Activated CD8-positive, alpha-beta T cell treated with anti-CD3 and anti-CD28 coated beads for 36 hours (primary cell): Measurements from ENCODE around the gene DOCK4. TPM values are rescaled to one million over a fixed set of nuclear protein-coding genes. Genes with fewer than 3 reads are reported as not detected.

Source experiments
- ATAC-seq: fragments of 200-7000 bp; cut with Tn5 transposase; one replicate; pipeline ENCODE4 v1.10.0; 2021; ENCODE audit warnings: mild to moderate bottlenecking, moderate library complexity
- CTCF ChIA-PET: fragments of 350-600 bp; sonication (Branson Sonifier 250); formaldehyde crosslinking; loops from one replicate; lab custom pipeline; 2021; ENCODE audit warnings: antibody characterized with exemption; lab: Charles Lee
- POLR2A ChIA-PET: fragments of 350-600 bp; sonication (Branson Sonifier 250); formaldehyde crosslinking; loops from one replicate; lab custom pipeline; 2021; ENCODE audit warnings: antibody characterized with exemption; lab: Charles Lee
- DNase-seq: peaks from one replicate; pipeline ENCODE4 v3.0.0-alpha.2; 2020
- H3K27ac Mint-ChIP-seq: one replicate; pipeline ENCODE4 v1.8.0; 2021; ENCODE audit warnings: mild to moderate bottlenecking, mixed read lengths
- H3K27me3 Mint-ChIP-seq: one replicate; pipeline ENCODE4 v1.8.0; 2021; ENCODE audit warnings: mixed read lengths
- H3K36me3 Mint-ChIP-seq: one replicate; pipeline ENCODE4 v1.8.0; 2021; ENCODE audit warnings: low read depth, mixed read lengths
- H3K4me1 Mint-ChIP-seq: one replicate; pipeline ENCODE4 v1.8.0; 2021; ENCODE audit warnings: low read depth, mixed read lengths
- H3K4me3 Mint-ChIP-seq: one replicate; pipeline ENCODE4 v1.8.0; 2021; ENCODE audit warnings: mild to moderate bottlenecking, moderate library complexity, mixed read lengths
- H3K9me3 Mint-ChIP-seq: one replicate; pipeline ENCODE4 v1.8.0; 2021; ENCODE audit warnings: mixed read lengths
- intact Hi-C: fragments of 100-400 bp; cut with micrococcal nuclease; formaldehyde crosslinking; loops from one replicate; pipeline ENCODE4 v1.10.0; 2022
- total RNA-seq, 2 experiments: library from RNA; stranded (reverse); gene quantifications; one replicate each; pipeline ENCODE4 v1.2.3, GENCODE V29; 2021
- TF ChIP-seq, protein P1 (sequence below): fragments of 200-600 bp; IDR thresholded peaks from one replicate; pipeline ENCODE4 v1.8.0; 2022; ENCODE audit warnings: antibody characterized with exemption, mild to moderate bottlenecking

The DOCK4 gene
- total RNA-seq, 2 experiments from 2014 or later: 0.31 to 0.32 TPM

DNA sequence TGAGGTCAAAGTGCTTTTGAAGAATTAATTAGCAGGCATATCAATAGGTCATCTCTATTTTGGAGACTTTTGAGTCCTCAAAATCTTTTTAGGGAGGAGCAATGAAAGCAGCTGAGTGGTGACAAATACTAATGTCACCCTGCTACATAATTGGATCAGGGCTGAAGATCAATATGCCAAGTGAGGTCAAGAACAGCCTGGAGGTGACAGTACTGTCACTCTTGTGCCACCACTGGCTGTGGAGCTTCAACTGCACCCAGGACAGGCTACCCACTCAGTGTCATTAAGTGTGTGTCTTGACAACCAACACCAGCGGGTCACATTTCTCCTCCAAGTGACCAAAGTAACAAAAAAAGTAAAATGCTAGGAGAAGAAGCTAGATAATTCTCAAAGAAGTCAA, 167.8 kb downstream of the DOCK4 start:
- Mint-ChIP-seq H3K4me3 (no peak overlapping the region), H3K36me3 (no peaks in the 10 kb centered on the region), H3K27ac (no peak overlapping the region), H3K27me3 (no peaks in the 10 kb centered on the region), H3K4me1 (no peaks in the 10 kb centered on the region), H3K9me3 (no peaks in the 10 kb centered on the region)
- intact Hi-C loops: no loop called here
- TF ChIP-seq, protein P1, sequence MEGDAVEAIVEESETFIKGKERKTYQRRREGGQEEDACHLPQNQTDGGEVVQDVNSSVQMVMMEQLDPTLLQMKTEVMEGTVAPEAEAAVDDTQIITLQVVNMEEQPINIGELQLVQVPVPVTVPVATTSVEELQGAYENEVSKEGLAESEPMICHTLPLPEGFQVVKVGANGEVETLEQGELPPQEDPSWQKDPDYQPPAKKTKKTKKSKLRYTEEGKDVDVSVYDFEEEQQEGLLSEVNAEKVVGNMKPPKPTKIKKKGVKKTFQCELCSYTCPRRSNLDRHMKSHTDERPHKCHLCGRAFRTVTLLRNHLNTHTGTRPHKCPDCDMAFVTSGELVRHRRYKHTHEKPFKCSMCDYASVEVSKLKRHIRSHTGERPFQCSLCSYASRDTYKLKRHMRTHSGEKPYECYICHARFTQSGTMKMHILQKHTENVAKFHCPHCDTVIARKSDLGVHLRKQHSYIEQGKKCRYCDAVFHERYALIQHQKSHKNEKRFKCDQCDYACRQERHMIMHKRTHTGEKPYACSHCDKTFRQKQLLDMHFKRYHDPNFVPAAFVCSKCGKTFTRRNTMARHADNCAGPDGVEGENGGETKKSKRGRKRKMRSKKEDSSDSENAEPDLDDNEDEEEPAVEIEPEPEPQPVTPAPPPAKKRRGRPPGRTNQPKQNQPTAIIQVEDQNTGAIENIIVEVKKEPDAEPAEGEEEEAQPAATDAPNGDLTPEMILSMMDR: no peak
- DNase-seq (no peak), ATAC-seq (no peak)
- POLR2A ChIA-PET: no interaction called here
- CTCF ChIA-PET: no interaction called here

DNA sequence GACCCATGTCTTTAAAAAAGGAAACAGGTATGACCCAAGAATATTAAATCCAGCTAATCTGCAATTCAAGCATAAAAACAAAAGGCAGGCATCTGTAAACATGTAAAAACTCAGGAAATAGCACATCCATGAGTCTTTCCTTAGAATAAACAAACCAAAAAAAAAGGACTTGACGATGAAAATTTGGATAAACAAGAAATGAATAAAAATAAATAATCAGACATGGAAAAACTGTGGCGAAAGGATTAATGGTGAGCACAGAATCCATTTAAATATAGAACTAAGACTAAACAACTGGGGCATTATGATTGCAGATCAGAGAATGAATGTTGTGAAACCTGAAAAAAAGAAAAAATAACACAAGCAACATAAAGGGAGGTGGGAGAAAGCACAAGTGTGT, 170.1 kb downstream of the DOCK4 start:
- Mint-ChIP-seq H3K9me3 (no peaks in the 10 kb centered on the region), H3K27ac (no peak overlapping the region), H3K4me1 (no peaks in the 10 kb centered on the region), H3K36me3 (no peaks in the 10 kb centered on the region), H3K27me3 (no peaks in the 10 kb centered on the region), H3K4me3 (no peak overlapping the region)
- intact Hi-C loops: no loop called here
- no peak for DNase-seq
- TF ChIP-seq, protein P1: no peak
- CTCF ChIA-PET: no interaction called here
- POLR2A ChIA-PET: no interaction called here
- ATAC-seq: no peak

DNA sequence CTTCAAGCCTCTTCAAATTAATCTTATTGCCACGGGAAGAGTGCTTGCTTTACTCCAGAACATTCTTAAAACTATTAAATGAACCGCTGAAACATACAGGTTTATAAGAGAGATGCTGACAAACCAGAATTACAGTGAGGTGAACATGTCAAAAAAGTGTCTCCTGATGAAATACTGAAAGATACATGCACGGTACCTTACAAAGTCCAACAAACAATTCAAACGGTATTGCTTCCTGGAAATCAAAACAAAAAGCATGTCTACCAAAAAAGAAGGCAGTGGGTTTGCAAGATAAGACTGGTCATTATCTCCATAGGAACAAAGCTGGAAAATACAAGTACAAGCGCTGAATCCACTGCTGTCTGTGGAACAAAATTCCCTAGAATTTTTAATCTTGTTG, 174.5 kb downstream of the DOCK4 start:
- Mint-ChIP-seq H3K36me3 (no peaks in the 10 kb centered on the region), H3K27ac (no peak overlapping the region), H3K4me3 (no peak overlapping the region), H3K27me3 (no peaks in the 10 kb centered on the region), H3K9me3 (no peaks in the 10 kb centered on the region), H3K4me1 (no peaks in the 10 kb centered on the region)
- ChIA-PET POLR2A (no interaction called here), CTCF (no interaction called here)
- TF ChIP-seq, protein P1: no peak
- DNase-seq: no peak
- ATAC-seq: no peak
- intact Hi-C loops: no loop called here

DNA sequence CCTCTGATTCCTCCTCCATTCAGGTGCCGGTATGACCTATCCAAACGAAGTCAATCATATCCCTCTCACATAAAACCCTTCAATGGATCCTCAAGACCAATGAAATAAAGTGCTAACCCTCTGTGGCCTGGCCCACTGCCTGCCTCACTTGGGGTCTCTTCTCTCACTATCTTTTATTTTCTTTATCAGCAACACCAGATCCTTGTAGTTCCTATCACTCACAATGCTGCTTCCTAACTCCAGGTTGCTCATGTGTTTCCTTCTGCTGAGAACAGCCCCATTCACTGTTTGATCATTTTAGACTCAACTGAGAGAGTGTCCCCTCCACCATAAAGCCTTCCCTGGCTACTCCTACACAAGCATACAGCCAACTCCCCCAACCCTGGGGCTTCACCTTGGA, 180.6 kb downstream of the DOCK4 start:
- Mint-ChIP-seq H3K9me3 (no peaks in the 10 kb centered on the region), H3K27me3 (no peaks in the 10 kb centered on the region), H3K27ac (no peak overlapping the region), H3K4me1 (no peaks in the 10 kb centered on the region), H3K36me3 (no peaks in the 10 kb centered on the region), H3K4me3 (no peak overlapping the region)
- intact Hi-C loops: no loop called here
- TF ChIP-seq, protein P1: no peak
- ChIA-PET CTCF (no interaction called here), POLR2A (no interaction called here)
- ATAC-seq (no peak), DNase-seq (no peak)

DNA sequence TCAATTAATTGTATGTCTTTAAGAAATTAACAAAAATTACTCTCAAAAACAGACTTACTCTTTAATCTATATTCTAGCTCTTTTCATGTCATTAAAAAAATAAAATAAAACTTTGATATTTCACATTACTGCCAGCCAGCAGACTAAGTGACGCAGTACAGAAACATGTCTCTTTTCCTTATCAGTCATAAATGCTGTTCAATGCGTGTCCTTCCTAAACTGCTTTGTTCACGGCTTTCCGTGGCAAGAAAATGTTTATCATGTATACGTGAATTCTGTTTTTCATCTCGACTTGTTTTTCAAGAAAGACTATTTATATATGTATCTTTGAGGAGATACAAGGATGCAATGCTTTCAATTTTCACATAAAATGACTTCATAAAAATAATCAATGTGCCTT, 182.4 kb downstream of the DOCK4 start:
- no peaks in the 10 kb centered on the region for H3K4me1 Mint-ChIP-seq
- no peaks in the 10 kb centered on the region for H3K36me3 Mint-ChIP-seq
- no peak for ATAC-seq
- ChIA-PET POLR2A (no interaction called here), CTCF (no interaction called here)
- TF ChIP-seq, protein P1: no peak
- DNase-seq: no peak
- H3K4me3 Mint-ChIP-seq: no peak overlapping the region
- no peaks in the 10 kb centered on the region for H3K9me3 Mint-ChIP-seq
- H3K27ac Mint-ChIP-seq: no peak overlapping the region
- intact Hi-C loops: no loop called here
- H3K27me3 Mint-ChIP-seq: no peaks in the 10 kb centered on the region
